K562 (cell line): ENCODE data around the gene FNBP1. TPM values are rescaled to one million over a fixed set of nuclear protein-coding genes. Genes with fewer than 3 reads are reported as not detected.

Source experiments
- ATAC-seq: fragments of 200-7000 bp; cut with Tn5 transposase; 3 replicates; pipeline ENCODE4 v1.9.1; 2020; ENCODE audit warnings: moderate library complexity
- BruUV-seq: library from RNA; stranded (reverse); fragments of 400-500 nt; replicated peaks from 2 replicates; lab custom pipeline; 2021; lab: Mats Ljungman, UMichigan
- CTCF ChIA-PET: fragments of 300-600 bp; formaldehyde crosslinking; extraction: SDS; loops from one replicate; lab custom pipeline; 2021; ENCODE audit warnings: low intra/inter-chr PET ratio; lab: Yijun Ruan, JAX
- POLR2A ChIA-PET: fragments of 300-600, 350-650 bp; sonication (Branson Sonifier 250); formaldehyde crosslinking; extraction: SDS; loops from one replicate; lab custom pipeline; 2021; ENCODE audit warnings: antibody characterized with exemption, inconsistent platforms; lab: Yijun Ruan, JAX
- DNase-seq, 4 experiments: peaks; one replicate each; pipeline versions ENCODE4 v3.0.0 to v3.0.0-alpha.2; 2011 to 2018; ENCODE audit warnings: low spot score in 3 of 4, mixed read lengths in 3 of 4; ENCODE audit errors: extremely low read depth in 1 of 4
- FAIRE-seq: peaks from 2 replicates; lab custom pipeline; 2011; peaks lifted over from hg19 to GRCh38; lab: Jason Lieb, UNC
- H2AFZ ChIP-seq: 2 replicates; pipeline ENCODE4 v1.6.0; 2011; ENCODE audit warnings: low read depth, low read length, control low read depth, inconsistent platforms
- H3K27ac ChIP-seq: fragments of 200-600 bp; 3 replicates; pipeline ENCODE4 v1.8.0; 2011; ENCODE audit warnings: low read depth, mild to moderate bottlenecking, control low read depth, inconsistent platforms, low read length, moderate library complexity, mixed read lengths; ENCODE audit errors: extremely low read depth
- H3K27me3 ChIP-seq, 2 experiments: fragments of 300-600 bp in 1 of 2; 2 replicates in 1 of 2; 3 replicates in 1 of 2; pipeline versions ENCODE4 v1.6.0 to v1.8.0; 2011; ENCODE audit warnings: inconsistent platforms in 2 of 2, low read length in 2 of 2, mild to moderate bottlenecking in 1 of 2, mixed read lengths in 1 of 2, moderate library complexity in 1 of 2; ENCODE audit not compliant: control insufficient read depth in 2 of 2, insufficient read depth in 2 of 2
- H3K36me3 ChIP-seq: fragments of 300-600 bp; 3 replicates; pipeline ENCODE4 v1.8.0; 2011; ENCODE audit warnings: mild to moderate bottlenecking, low read length, inconsistent platforms; ENCODE audit not compliant: control insufficient read depth, insufficient read depth
- H3K4me1 ChIP-seq, 2 experiments: fragments of 200-600 bp in 1 of 2; replicated peaks in 1 of 2; 2 replicates in 1 of 2; 3 replicates in 1 of 2; pipeline versions ENCODE4 v1.5.1 to v1.8.0; 2011; ENCODE audit warnings: inconsistent platforms in 2 of 2, low read length in 2 of 2, mild to moderate bottlenecking in 1 of 2, mixed read lengths in 1 of 2, moderate library complexity in 1 of 2; ENCODE audit not compliant: control insufficient read depth in 2 of 2, insufficient read depth in 2 of 2
- H3K4me2 ChIP-seq: 2 replicates; pipeline ENCODE4 v1.6.1; 2011; ENCODE audit warnings: low read length, control low read depth, inconsistent platforms, mixed read lengths; ENCODE audit not compliant: insufficient read depth
- H3K4me3 ChIP-seq: fragments of 200-600 bp; sonication (generic), shearing (Covaris generic); 2 replicates; pipeline ENCODE4 v1.5.1; 2016; ENCODE audit warnings: control low read depth, inconsistent platforms
- H3K79me2 ChIP-seq: fragments of 200-600 bp; 3 replicates; pipeline ENCODE4 v1.8.0; 2011; ENCODE audit warnings: low read length, inconsistent platforms; ENCODE audit not compliant: control insufficient read depth, insufficient read depth
- H3K9ac ChIP-seq, 2 experiments: 2 replicates each; pipeline versions ENCODE4 v1.6.0 to v1.6.1; 2011; ENCODE audit warnings: low read depth in 2 of 2, low read length in 2 of 2, control low read depth in 1 of 2, inconsistent platforms in 1 of 2, mild to moderate bottlenecking in 1 of 2, mixed read lengths in 1 of 2; ENCODE audit not compliant: insufficient read depth in 1 of 2
- H3K9me1 ChIP-seq: one replicate; pipeline ENCODE4 v1.6.0; 2011; ENCODE audit warnings: inconsistent platforms, mild to moderate bottlenecking, low read length, moderate library complexity; ENCODE audit not compliant: control insufficient read depth, insufficient read depth
- H3K9me3 ChIP-seq: replicated peaks from 2 replicates; pipeline ENCODE4 v1.5.1; 2011; ENCODE audit warnings: low read depth, low read length, inconsistent platforms; ENCODE audit not compliant: control insufficient read depth, insufficient read depth
- H4K20me1 ChIP-seq: replicated peaks from 2 replicates; pipeline ENCODE4 v1.6.1; 2011; ENCODE audit warnings: low read length, inconsistent platforms, mixed read lengths; ENCODE audit not compliant: control insufficient read depth, insufficient read depth
- CBX5 ChIP-seq: IDR thresholded peaks from 2 replicates; pipeline ENCODE4 v1.6.1; 2014; ENCODE audit warnings: low read depth, borderline replicate concordance
- CEBPG ChIP-seq, 3 experiments: fragments of 200-800 bp in 1 of 3; sonication (Bioruptor generic) in 1 of 3; sonication (generic) in 1 of 3; formaldehyde crosslinking in 1 of 3; IDR thresholded peaks in 2 of 3; conservative IDR thresholded peaks in 1 of 3; 2 replicates each; pipeline versions ENCODE4 v1.6.1 to v1.8.0; 2016 to 2022; ENCODE audit warnings: missing compliant biosample characterization in 2 of 3, missing genetic modification characterization in 2 of 3, mild to moderate bottlenecking in 1 of 3, missing genetic modification reagents in 1 of 3
- HCFC1 ChIP-seq: IDR thresholded peaks from 2 replicates; pipeline ENCODE4 v1.6.1; 2012; ENCODE audit warnings: low read depth, low read length, improper control_type of control experiment
- WGBS: fragments of 100-300 bp; shearing (Covaris generic); methylation state at CpG from one replicate; pipeline ENCODE4 v1.1.6; 2016; ENCODE audit warnings: low coverage, mixed read lengths; ENCODE audit not compliant: insufficient coverage; ENCODE audit errors: missing lambda C conversion rate; 5-methylcytosine and 5-hydroxymethylcytosine counted together
- in situ Hi-C: fragments of 300-500 bp; cut with MboI; formaldehyde crosslinking; loops from 4 replicates; pipeline ENCODE4 v1.15.0; 2018; ENCODE audit warnings: inconsistent platforms, mixed read lengths
- intact Hi-C: fragments of 100-400 bp; cut with micrococcal nuclease; formaldehyde crosslinking; loops from 2 replicates; pipeline ENCODE4 v1.14.2; 2022
- polyA plus RNA-seq, 8 experiments: library from polyadenylated mRNA; depleted of rRNA in 4 of 8; stranded (reverse) in 5 of 8; unstranded in 3 of 8; fragments of >200 nt; fragmentation: Nextera tagmentation in 2 of 8; fragmentation: Illumina TruSeq in 1 of 8; extraction: Ambion mirVana in 2 of 8; extraction: Trizol in 1 of 8; gene quantifications; 2 replicates each; pipeline versions ENCODE4 v1.2.1 to v1.2.3, GENCODE V29; 2011 to 2014; ENCODE audit warnings: inconsistent platforms in 1 of 8, missing spikeins in 1 of 8
- total RNA-seq, 7 experiments: library from RNA; depleted of rRNA in 6 of 7; stranded (reverse); fragments of >200 nt in 6 of 7; fragmentation: Illumina TruSeq in 2 of 7; extraction: Trizol in 2 of 7; gene quantifications; 2 replicates each; pipeline versions ENCODE4 v1.2.1 to v1.2.3, GENCODE V29; 2011 to 2021; ENCODE audit warnings: low replicate concordance in 1 of 7

FNBP1 gene
- total and polyA plus RNA-seq, 9 of the 15 experiments (the other 6 are each of a cell fraction or from before 2014, with no cell fraction given), result 1.8 to 14.9 (median 7.6) TPM

GRCh38 chr9:129945314-129945713 is 97.7 kb downstream of the FNBP1 start:
- Histone ChIP-seq H3K4me1 (no peaks in the 10 kb centered on the region), H3K9me1 (no peaks in the 10 kb centered on the region), H4K20me1 (no peaks in the 10 kb centered on the region), H2AFZ (no peak overlapping the region), H3K4me3 (no peak overlapping the region), H3K9me3 (peaks cover 7% of the 10 kb centered on the region), H3K27me3 (no peaks in the 10 kb centered on the region), H3K79me2 (no peaks in the 10 kb centered on the region), H3K27ac (no peak overlapping the region), H3K36me3 (no peaks in the 10 kb centered on the region), H3K4me2 (no peak overlapping the region), H3K9ac (no peak overlapping the region)
- intact Hi-C loops, result no loop called here
- in situ Hi-C loops, result no loop called here
- no peak for FAIRE-seq
- POLR2A ChIA-PET, result interaction anchor here (0.6 kb wide), 1 partner anchor 137 kb away, joined by 3 read pairs; no protein-coding TSS in a partner anchor
- WGBS, result 52% methylated on average over 3 of the region's 3 CpGs
- ATAC-seq, result no peak
- DNase-seq, result no peak
- TF ChIP-seq CEBPG (CRISPR knock-in tag; IDR thresholded peaks at IDR 0.05), result no peak
- no peak for TF ChIP-seq CEBPG (tag; conservative IDR thresholded peaks at IDR 0.05 in 1 of 2, IDR thresholded peaks at IDR 0.05 in 1 of 2)
- no peak for TF ChIP-seq CBX5
- CTCF ChIA-PET, result no interaction called here
- BruUV-seq, result no TSS peak

- Histone ChIP-seq H3K27ac (no peak overlapping the region), H3K9me3 (peaks cover 7% of the 10 kb centered on the region), H4K20me1 (no peaks in the 10 kb centered on the region), H3K27me3 (no peaks in the 10 kb centered on the region), H3K9ac (no peak overlapping the region), H2AFZ (no peak overlapping the region), H3K9me1 (no peaks in the 10 kb centered on the region), H3K79me2 (no peaks in the 10 kb centered on the region), H3K4me2 (no peak overlapping the region), H3K4me3 (no peak overlapping the region), H3K4me1 (no peaks in the 10 kb centered on the region), H3K36me3 (no peaks in the 10 kb centered on the region)
- FAIRE-seq (no peak), DNase-seq (no peak), ATAC-seq (no peak)
- in situ Hi-C loops, result no loop called here
- WGBS, result 50% methylated on average over 3 of the region's 5 CpGs
- BruUV-seq, result no TSS peak
- intact Hi-C loops, result no loop called here
- CTCF ChIA-PET, result no interaction called here
- POLR2A ChIA-PET, result interaction anchor here (0.6 kb wide), 1 partner anchor 137 kb away, joined by 3 read pairs; no protein-coding TSS in a partner anchor
- no peak for TF ChIP-seq HCFC1
Observed at GRCh38 chr9:129944506-129945116, 98.4 kb downstream of the FNBP1 start.
